PC-9 (cell line): ENCODE measurements around the gene IQSEC1.

Experiments used
- EZH2 ChIP-seq: fragments of 200-600 bp; sonication (generic); IDR thresholded peaks from 2 replicates; pipeline ENCODE4 v1.8.0; 2017; ENCODE audit warnings: antibody characterized with exemption, low read depth
- TF ChIP-seq, protein P1 (sequence below): fragments of 200-600 bp; sonication (generic); conservative IDR thresholded peaks from 2 replicates; pipeline ENCODE4 v1.6.1; 2017; ENCODE audit warnings: mixed run types, antibody characterized with exemption, mild to moderate bottlenecking, moderate library complexity

DNA sequence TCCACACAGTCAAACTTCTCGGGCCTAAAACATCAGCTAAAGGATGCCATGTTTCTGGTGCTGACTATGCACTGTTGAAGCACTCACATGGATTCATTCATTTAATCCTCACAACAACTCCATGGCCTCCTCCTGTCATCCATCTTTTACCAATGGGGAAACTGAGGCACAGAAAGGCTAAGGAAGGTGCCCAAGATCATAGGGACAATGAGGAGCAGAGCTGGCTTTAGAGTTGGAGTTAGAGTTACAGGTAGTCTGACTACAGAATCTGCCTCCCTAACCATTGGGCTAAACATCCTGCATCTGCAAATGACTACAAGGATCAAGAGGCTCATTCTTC is 111.6 kb downstream of the IQSEC1 start:
- TF ChIP-seq, protein P1, sequence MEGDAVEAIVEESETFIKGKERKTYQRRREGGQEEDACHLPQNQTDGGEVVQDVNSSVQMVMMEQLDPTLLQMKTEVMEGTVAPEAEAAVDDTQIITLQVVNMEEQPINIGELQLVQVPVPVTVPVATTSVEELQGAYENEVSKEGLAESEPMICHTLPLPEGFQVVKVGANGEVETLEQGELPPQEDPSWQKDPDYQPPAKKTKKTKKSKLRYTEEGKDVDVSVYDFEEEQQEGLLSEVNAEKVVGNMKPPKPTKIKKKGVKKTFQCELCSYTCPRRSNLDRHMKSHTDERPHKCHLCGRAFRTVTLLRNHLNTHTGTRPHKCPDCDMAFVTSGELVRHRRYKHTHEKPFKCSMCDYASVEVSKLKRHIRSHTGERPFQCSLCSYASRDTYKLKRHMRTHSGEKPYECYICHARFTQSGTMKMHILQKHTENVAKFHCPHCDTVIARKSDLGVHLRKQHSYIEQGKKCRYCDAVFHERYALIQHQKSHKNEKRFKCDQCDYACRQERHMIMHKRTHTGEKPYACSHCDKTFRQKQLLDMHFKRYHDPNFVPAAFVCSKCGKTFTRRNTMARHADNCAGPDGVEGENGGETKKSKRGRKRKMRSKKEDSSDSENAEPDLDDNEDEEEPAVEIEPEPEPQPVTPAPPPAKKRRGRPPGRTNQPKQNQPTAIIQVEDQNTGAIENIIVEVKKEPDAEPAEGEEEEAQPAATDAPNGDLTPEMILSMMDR: no peak
- TF ChIP-seq EZH2: no peak
